Liver (tissue), 9 donors: ENCODE data around the gene FIBCD1. TPM values are rescaled to one million over a fixed set of nuclear protein-coding genes. Genes with fewer than 3 reads are reported as not detected.

Experiments
- DNase-seq: peaks from one replicate; pipeline ENCODE4 v3.0.0-alpha.2; 2017; ENCODE audit warnings: low spot score
- H3K27ac ChIP-seq, 2 donors: one replicate each; pipeline ENCODE4 v1.7.0; 2013; ENCODE audit warnings: inconsistent platforms in 2 of 2, low read length in 2 of 2, control low read depth in 1 of 2, low read depth in 1 of 2, mild to moderate bottlenecking in 1 of 2
- H3K27me3 ChIP-seq, 4 donors: one replicate each; pipeline versions ENCODE4 v1.6.1 to v1.7.0; 2013; ENCODE audit warnings: low read length in 3 of 4, inconsistent platforms in 1 of 4, mild to moderate bottlenecking in 1 of 4, moderate library complexity in 1 of 4; ENCODE audit not compliant: control insufficient read depth in 4 of 4, insufficient read depth in 4 of 4
- H3K36me3 ChIP-seq, 4 donors: one replicate each; pipeline versions ENCODE4 v1.6.1 to v1.7.0; 2013; ENCODE audit warnings: low read length in 3 of 4, mild to moderate bottlenecking in 3 of 4, low read depth in 1 of 4, moderate library complexity in 1 of 4; ENCODE audit not compliant: control insufficient read depth in 4 of 4, insufficient read depth in 3 of 4
- H3K4me1 ChIP-seq, 4 donors: one replicate each; pipeline versions ENCODE4 v1.6.1 to v1.7.0; 2013; ENCODE audit warnings: low read length in 3 of 4, mild to moderate bottlenecking in 3 of 4, moderate library complexity in 1 of 4; ENCODE audit not compliant: control insufficient read depth in 4 of 4, insufficient read depth in 4 of 4
- H3K4me3 ChIP-seq, 3 donors: one replicate each; pipeline versions ENCODE4 v1.6.1 to v1.7.0; 2013; ENCODE audit warnings: low read length in 3 of 3, control low read depth in 1 of 3, low read depth in 1 of 3, mild to moderate bottlenecking in 1 of 3
- H3K9ac ChIP-seq, 2 donors: one replicate each; pipeline ENCODE4 v1.7.0; 2013; ENCODE audit warnings: low read length in 2 of 2, mild to moderate bottlenecking in 2 of 2, moderate library complexity in 2 of 2, control low read depth in 1 of 2, low read depth in 1 of 2
- H3K9me3 ChIP-seq, 4 donors: one replicate each; pipeline versions ENCODE4 v1.6.1 to v1.7.0; 2013; ENCODE audit warnings: low read length in 3 of 4; ENCODE audit not compliant: control insufficient read depth in 4 of 4
- ATF3 ChIP-seq: IDR thresholded peaks from 2 replicates; pipeline ENCODE4 v1.6.1; 2016; ENCODE audit warnings: antibody characterized with exemption
- CTCF ChIP-seq: fragments of 150-350 bp; IDR thresholded peaks from 2 replicates; pipeline ENCODE4 v1.5.1; 2017; ENCODE audit warnings: improper control_type of control experiment, low read depth, low read length; ENCODE audit not compliant: missing input control
- EGR1 ChIP-seq, 2 donors: IDR thresholded peaks; 2 replicates each; pipeline ENCODE4 v1.6.1; 2016 to 2018; ENCODE audit warnings: antibody characterized with exemption in 2 of 2, low read depth in 2 of 2
- FOXA2 ChIP-seq: IDR thresholded peaks from 2 replicates; pipeline ENCODE4 v1.6.1; 2016; ENCODE audit warnings: antibody characterized with exemption
- GABPA ChIP-seq, 2 donors: IDR thresholded peaks in 1 of 2; conservative IDR thresholded peaks in 1 of 2; 2 replicates each; pipeline ENCODE4 v1.6.1; 2016; ENCODE audit warnings: antibody characterized with exemption in 2 of 2, mild to moderate bottlenecking in 1 of 2, moderate library complexity in 1 of 2
- HNF4A ChIP-seq, 2 donors: conservative IDR thresholded peaks; 2 replicates each; pipeline ENCODE4 v1.6.1; 2016; ENCODE audit warnings: antibody characterized with exemption in 2 of 2, mild to moderate bottlenecking in 2 of 2
- HNF4G ChIP-seq: IDR thresholded peaks from 2 replicates; pipeline ENCODE4 v1.6.1; 2016; ENCODE audit warnings: antibody characterized with exemption
- JUND ChIP-seq, 2 donors: IDR thresholded peaks; 2 replicates each; pipeline ENCODE4 v1.6.1; 2016; ENCODE audit warnings: antibody characterized with exemption in 2 of 2
- MAX ChIP-seq: IDR thresholded peaks from 2 replicates; pipeline ENCODE4 v1.6.1; 2016; ENCODE audit warnings: antibody characterized with exemption
- NR2F2 ChIP-seq: IDR thresholded peaks from 2 replicates; pipeline ENCODE4 v1.6.1; 2016; ENCODE audit warnings: antibody characterized with exemption
- RAD21 ChIP-seq, 2 donors: IDR thresholded peaks; 2 replicates each; pipeline ENCODE4 v1.6.1; 2016; ENCODE audit warnings: antibody characterized with exemption in 2 of 2, mild to moderate bottlenecking in 2 of 2
- REST ChIP-seq: IDR thresholded peaks from 2 replicates; pipeline ENCODE4 v1.6.1; 2016; ENCODE audit warnings: antibody characterized with exemption, mild to moderate bottlenecking
- RXRA ChIP-seq, 2 donors: IDR thresholded peaks; 2 replicates each; pipeline ENCODE4 v1.6.1; 2017 to 2018; ENCODE audit warnings: antibody characterized with exemption in 2 of 2, mild to moderate bottlenecking in 1 of 2
- SP1 ChIP-seq: IDR thresholded peaks from 2 replicates; pipeline ENCODE4 v1.6.1; 2018; ENCODE audit warnings: antibody characterized with exemption, mild to moderate bottlenecking
- TAF1 ChIP-seq: conservative IDR thresholded peaks from 2 replicates; pipeline ENCODE4 v1.6.1; 2016; ENCODE audit warnings: antibody characterized with exemption, mild to moderate bottlenecking
- ZBTB33 ChIP-seq: IDR thresholded peaks from 2 replicates; pipeline ENCODE4 v1.6.1; 2016; ENCODE audit warnings: antibody characterized with exemption
- WGBS: extraction: QIAGEN DNeasy Blood & Tissue Kit; methylation state at CpG from one replicate; pipeline ENCODE4 v1.1.7; 2013; 5-methylcytosine and 5-hydroxymethylcytosine counted together
- polyA plus RNA-seq, 2 donors: library from polyadenylated mRNA; stranded (reverse) in 1 of 2; unstranded in 1 of 2; fragments of 200-250 nt in 1 of 2; fragments of >200 nt in 1 of 2; fragmentation: Nextera tagmentation in 1 of 2; extraction: Ambion mirVana in 1 of 2; gene quantifications; one replicate each; pipeline versions ENCODE4 v1.2.1 to v1.2.3, GENCODE V29; 2013 to 2015
- total RNA-seq, 2 donors: library from RNA; depleted of rRNA; stranded (reverse); fragments of >200 nt; gene quantifications; one replicate each; pipeline ENCODE4 v1.2.3, GENCODE V29; 2014
- donor health status: healthy.
- donor health status: healthy.
- donor health status: healthy.
- donor health status: healthy.
- donor health status: healthy.

Gene FIBCD1
- total and polyA plus RNA-seq, 4 donors = not detected

GRCh38 chr9:130937146-130938076 lies 1.6 kb downstream of the FIBCD1 start:
- WGBS = 67% methylated on average over 23 of the region's 23 CpGs
- H3K27ac ChIP-seq = no peak overlapping the region
- TF ChIP-seq ZBTB33 (no peak), TAF1 (no peak), CTCF (no peak), MAX (no peak), HNF4A (conservative IDR thresholded peaks at IDR 0.05) (no peak), RXRA (IDR thresholded peaks at IDR 0.05) (no peak), FOXA2 (no peak), EGR1 (IDR thresholded peaks at IDR 0.05; ENCODE audit: low read depth in 2 of 2) (no peak), ATF3 (no peak), HNF4G (no peak), RAD21 (IDR thresholded peaks at IDR 0.05) (no peak), SP1 (no peak), GABPA (IDR thresholded peaks at IDR 0.05 in 1 of 2, conservative IDR thresholded peaks at IDR 0.05 in 1 of 2) (no peak), JUND (IDR thresholded peaks at IDR 0.05) (no peak)
- H3K36me3 ChIP-seq = no peaks in the 10 kb centered on the region
- H3K9ac ChIP-seq = no peak overlapping the region
- no peaks in the 10 kb centered on the region for H3K9me3 ChIP-seq
- no peak overlapping the region for H3K4me3 ChIP-seq
- peaks cover 13 to 23% (median 16%) of the 10 kb centered on the region in 4 donors for H3K4me1 ChIP-seq
- DNase-seq = no peak
- H3K27me3 ChIP-seq = peaks cover 4 to 23% (median 12%) of the 10 kb centered on the region in 4 donors

- peaks cover 13 to 23% (median 16%) of the 10 kb centered on the region in 4 donors for H3K4me1 ChIP-seq
- DNase-seq = no peak
- TF ChIP-seq ATF3 (no peak), SP1 (no peak), ZBTB33 (no peak), HNF4A (conservative IDR thresholded peaks at IDR 0.05) (no peak), GABPA (IDR thresholded peaks at IDR 0.05 in 1 of 2, conservative IDR thresholded peaks at IDR 0.05 in 1 of 2) (no peak), MAX (no peak), REST (no peak), FOXA2 (no peak), TAF1 (no peak), NR2F2 (no peak)
Measured at GRCh38 chr9:130936285-130937117, 2.5 kb downstream of the FIBCD1 start.

More at GRCh38 chr9:130936285-130937117, 2.5 kb downstream of the FIBCD1 start:
- H3K36me3 ChIP-seq = no peaks in the 10 kb centered on the region
- no peak overlapping the region for H3K9ac ChIP-seq
- no peak overlapping the region for H3K27ac ChIP-seq
- H3K4me3 ChIP-seq = no peak overlapping the region
- WGBS = 64% methylated on average over 12 of the region's 12 CpGs
- no peaks in the 10 kb centered on the region for H3K9me3 ChIP-seq
- H3K27me3 ChIP-seq = peaks cover 5 to 23% (median 12%) of the 10 kb centered on the region in 4 donors
